ENCODE results near the gene FNDC3B.

GRCh38 chr3:172023915-172024314 is 15.5 kb upstream of the FNDC3B start:
- TF ChIP-seq CTCF (IDR thresholded peaks at IDR 0.05) (no peak), POLR2A (IDR thresholded peaks at IDR 0.05) (no peak), EP300 (IDR thresholded peaks at IDR 0.05) (no peak)
